Testis (tissue), 2 donors: ENCODE measurements around the gene C4BPA.

Experiments used
- POLR2A ChIP-seq: fragments of 450-650 bp; IDR thresholded peaks from one replicate; pipeline ENCODE4 v1.6.1; 2017; ENCODE audit warnings: antibody characterized with exemption, mild to moderate bottlenecking, moderate library complexity
- TF ChIP-seq, protein P1 (sequence below), 3 experiments: fragments of 450-650 bp in 2 of 3; fragments of 200-600 bp in 1 of 3; sonication (generic) in 1 of 3; IDR thresholded peaks; one replicate each; pipeline ENCODE4 v1.5.1; 2016 to 2019; ENCODE audit warnings: antibody characterized with exemption in 3 of 3, mild to moderate bottlenecking in 2 of 3, moderate library complexity in 1 of 3

DNA sequence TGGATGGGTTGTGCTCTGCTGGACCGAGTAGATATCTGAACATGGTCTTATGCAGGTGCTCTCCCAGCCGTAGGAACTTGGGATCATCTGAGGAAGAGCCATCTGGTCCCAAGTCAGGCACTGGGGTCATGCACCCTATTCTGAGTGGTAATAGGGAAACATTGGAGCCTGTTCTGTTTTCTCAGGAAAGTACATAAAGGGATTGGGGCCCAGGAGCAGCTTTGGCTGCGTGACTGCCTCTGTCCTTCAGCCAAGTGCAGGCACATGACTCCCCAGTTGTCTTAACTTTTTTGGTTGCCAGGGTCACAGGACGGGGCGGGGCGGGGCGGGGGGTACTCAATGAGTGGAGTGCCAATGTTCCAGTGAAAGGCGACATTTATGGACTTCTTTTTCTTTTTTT lies 39.5 kb upstream of the C4BPA start:
- no peak for TF ChIP-seq POLR2A
- TF ChIP-seq, protein P1, sequence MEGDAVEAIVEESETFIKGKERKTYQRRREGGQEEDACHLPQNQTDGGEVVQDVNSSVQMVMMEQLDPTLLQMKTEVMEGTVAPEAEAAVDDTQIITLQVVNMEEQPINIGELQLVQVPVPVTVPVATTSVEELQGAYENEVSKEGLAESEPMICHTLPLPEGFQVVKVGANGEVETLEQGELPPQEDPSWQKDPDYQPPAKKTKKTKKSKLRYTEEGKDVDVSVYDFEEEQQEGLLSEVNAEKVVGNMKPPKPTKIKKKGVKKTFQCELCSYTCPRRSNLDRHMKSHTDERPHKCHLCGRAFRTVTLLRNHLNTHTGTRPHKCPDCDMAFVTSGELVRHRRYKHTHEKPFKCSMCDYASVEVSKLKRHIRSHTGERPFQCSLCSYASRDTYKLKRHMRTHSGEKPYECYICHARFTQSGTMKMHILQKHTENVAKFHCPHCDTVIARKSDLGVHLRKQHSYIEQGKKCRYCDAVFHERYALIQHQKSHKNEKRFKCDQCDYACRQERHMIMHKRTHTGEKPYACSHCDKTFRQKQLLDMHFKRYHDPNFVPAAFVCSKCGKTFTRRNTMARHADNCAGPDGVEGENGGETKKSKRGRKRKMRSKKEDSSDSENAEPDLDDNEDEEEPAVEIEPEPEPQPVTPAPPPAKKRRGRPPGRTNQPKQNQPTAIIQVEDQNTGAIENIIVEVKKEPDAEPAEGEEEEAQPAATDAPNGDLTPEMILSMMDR (IDR thresholded peaks at IDR 0.05) = no peak
